Suprapubic skin (tissue), 3 donors: ENCODE results near the gene CALHM1.

Experiments
- CTCF ChIP-seq, 2 donors: fragments of 200-600 bp in 1 of 2; fragments of 450-650 bp in 1 of 2; sonication (generic) in 1 of 2; IDR thresholded peaks; one replicate each; pipeline ENCODE4 v1.5.1; 2016 to 2019; ENCODE audit warnings: antibody characterized with exemption in 2 of 2, mild to moderate bottlenecking in 1 of 2, moderate library complexity in 1 of 2
- POLR2A ChIP-seq, 2 donors: fragments of 450-650 bp; IDR thresholded peaks; one replicate each; pipeline ENCODE4 v1.6.1; 2017; ENCODE audit warnings: antibody characterized with exemption in 2 of 2, mild to moderate bottlenecking in 2 of 2, moderate library complexity in 2 of 2

GRCh38 chr10:103507235-103508191, 48.8 kb upstream of the CALHM1 start:
- TF ChIP-seq POLR2A (IDR thresholded peaks at IDR 0.05) (no peak), CTCF (IDR thresholded peaks at IDR 0.05) (no peak)
